Measurements from ENCODE around the gene CUL3. TPM values are rescaled to one million over a fixed set of nuclear protein-coding genes. Genes with fewer than 3 reads are reported as not detected.

CUL3 gene
- total and polyA plus RNA-seq, 2 of the 13 experiments (the other 11 are each of a cell fraction or from before 2014, with no cell fraction given): 33.2 to 62.3 TPM

DNA sequence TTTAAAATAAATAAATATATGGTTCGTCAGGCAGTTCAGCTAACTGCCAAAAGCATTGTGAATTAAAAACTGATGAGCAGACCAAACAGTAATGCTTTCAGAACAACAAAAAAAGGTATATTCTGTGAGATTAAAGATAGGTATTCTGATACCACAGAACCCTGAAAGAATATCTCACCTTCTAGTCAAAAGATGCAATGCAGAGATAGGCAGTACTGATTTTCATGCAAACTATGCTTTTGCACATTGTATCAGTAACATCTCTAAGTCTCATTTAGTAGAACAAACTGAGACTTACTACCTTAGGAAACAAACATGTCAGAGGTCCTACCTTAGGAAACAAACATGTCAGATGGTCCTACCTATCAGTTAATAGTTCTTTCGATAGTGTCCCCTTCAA lies 32.4 kb downstream of the CUL3 start:
- TF ChIP-seq, protein P1, sequence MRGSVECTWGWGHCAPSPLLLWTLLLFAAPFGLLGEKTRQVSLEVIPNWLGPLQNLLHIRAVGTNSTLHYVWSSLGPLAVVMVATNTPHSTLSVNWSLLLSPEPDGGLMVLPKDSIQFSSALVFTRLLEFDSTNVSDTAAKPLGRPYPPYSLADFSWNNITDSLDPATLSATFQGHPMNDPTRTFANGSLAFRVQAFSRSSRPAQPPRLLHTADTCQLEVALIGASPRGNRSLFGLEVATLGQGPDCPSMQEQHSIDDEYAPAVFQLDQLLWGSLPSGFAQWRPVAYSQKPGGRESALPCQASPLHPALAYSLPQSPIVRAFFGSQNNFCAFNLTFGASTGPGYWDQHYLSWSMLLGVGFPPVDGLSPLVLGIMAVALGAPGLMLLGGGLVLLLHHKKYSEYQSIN (CRISPR knock-in tag; IDR thresholded peaks at IDR 0.05; ENCODE audit: borderline replicate concordance): no peak
- TF ChIP-seq ASH2L (IDR thresholded peaks at IDR 0.05; ENCODE audit: insufficient read length, low read depth, low read length) (no peak), ZNF224 (CRISPR knock-in tag; IDR thresholded peaks at IDR 0.05) (no peak), FOXC1 (CRISPR knock-in tag; IDR thresholded peaks at IDR 0.05; ENCODE audit: borderline replicate concordance) (no peak), ZNF780A (CRISPR knock-in tag; IDR thresholded peaks at IDR 0.05) (no peak), KLF9 (CRISPR knock-in tag; IDR thresholded peaks at IDR 0.05; ENCODE audit: low read depth) (no peak), ZFP36L2 (CRISPR knock-in tag; IDR thresholded peaks at IDR 0.05) (no peak), MIXL1 (CRISPR knock-in tag; IDR thresholded peaks at IDR 0.05) (no peak), SMC3 (IDR thresholded peaks at IDR 0.05; ENCODE audit: low read length) (no peak), ZNF781 (CRISPR knock-in tag; IDR thresholded peaks at IDR 0.05; ENCODE audit: borderline replicate concordance, not compliant biosample characterization) (no peak), POLR2G (IDR thresholded peaks at IDR 0.05; ENCODE audit: low read depth, low read length) (no peak), ZNF768 (CRISPR knock-in tag; IDR thresholded peaks at IDR 0.05) (no peak), ONECUT2 (CRISPR knock-in tag; IDR thresholded peaks at IDR 0.05) (no peak), ZNF232 (CRISPR knock-in tag; IDR thresholded peaks at IDR 0.05; ENCODE audit: borderline replicate concordance) (no peak), YY1 (IDR thresholded peaks at IDR 0.05; ENCODE audit: insufficient read depth, insufficient replicate concordance, low read depth, low read length) (no peak), SNRNP70 (IDR thresholded peaks at IDR 0.05; ENCODE audit: low read depth, low read length) (no peak), ZNF556 (CRISPR knock-in tag; IDR thresholded peaks at IDR 0.05; ENCODE audit: borderline replicate concordance) (no peak), ZNF709 (CRISPR knock-in tag; IDR thresholded peaks at IDR 0.05) (no peak)
- TF ChIP-seq, protein P2, sequence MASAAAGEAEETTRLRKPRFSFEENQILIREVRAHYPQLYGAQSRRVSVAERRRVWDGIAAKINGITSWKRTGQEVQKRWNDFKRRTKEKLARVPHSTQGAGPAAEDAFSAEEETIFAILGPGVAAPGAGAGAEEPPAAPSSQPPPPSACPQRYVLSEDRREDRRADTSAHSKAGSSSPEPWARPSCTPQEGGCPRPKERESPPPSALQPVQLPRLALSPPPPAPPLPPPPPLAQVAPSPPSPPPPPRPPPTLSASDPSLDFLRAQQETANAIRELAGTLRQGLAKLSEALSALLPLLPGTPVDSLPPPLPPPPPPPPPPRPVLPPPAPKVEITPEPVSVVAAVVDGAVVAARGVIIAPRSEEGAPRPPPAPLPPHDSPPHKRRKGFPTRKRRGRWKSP (CRISPR knock-in tag; IDR thresholded peaks at IDR 0.05): no peak
- TF ChIP-seq, protein P3, sequence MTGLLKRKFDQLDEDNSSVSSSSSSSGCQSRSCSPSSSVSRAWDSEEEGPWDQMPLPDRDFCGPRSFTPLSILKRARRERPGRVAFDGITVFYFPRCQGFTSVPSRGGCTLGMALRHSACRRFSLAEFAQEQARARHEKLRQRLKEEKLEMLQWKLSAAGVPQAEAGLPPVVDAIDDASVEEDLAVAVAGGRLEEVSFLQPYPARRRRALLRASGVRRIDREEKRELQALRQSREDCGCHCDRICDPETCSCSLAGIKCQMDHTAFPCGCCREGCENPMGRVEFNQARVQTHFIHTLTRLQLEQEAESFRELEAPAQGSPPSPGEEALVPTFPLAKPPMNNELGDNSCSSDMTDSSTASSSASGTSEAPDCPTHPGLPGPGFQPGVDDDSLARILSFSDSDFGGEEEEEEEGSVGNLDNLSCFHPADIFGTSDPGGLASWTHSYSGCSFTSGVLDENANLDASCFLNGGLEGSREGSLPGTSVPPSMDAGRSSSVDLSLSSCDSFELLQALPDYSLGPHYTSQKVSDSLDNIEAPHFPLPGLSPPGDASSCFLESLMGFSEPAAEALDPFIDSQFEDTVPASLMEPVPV (CRISPR knock-in tag; IDR thresholded peaks at IDR 0.05): no peak
- no peak for ATAC-seq
- H3K9ac ChIP-seq (ENCODE audit: insufficient read depth, low read depth, low read length): no peak overlapping the region
- H3K9me3 ChIP-seq (ENCODE audit: low read length): no peaks in the 10 kb centered on the region
- H4K20me1 ChIP-seq (ENCODE audit: insufficient read depth, low read length): peaks cover 7% of the 10 kb centered on the region; the same call in 1 of the 2 replicates
- CTCF ChIA-PET (ENCODE audit: low intra/inter-chr PET ratio, low total read pairs): no interaction called here
- H3K4me1 ChIP-seq (ENCODE audit: insufficient read depth, low read length): no peaks in the 10 kb centered on the region
- H3K4me2 ChIP-seq (ENCODE audit: low read depth, low read length): no peak overlapping the region
- BruUV-seq (replicated peaks): no TSS peak
- H3K36me3 ChIP-seq (replicated peaks in 1 of 2; ENCODE audit: control insufficient read depth in 1 of 2, insufficient read depth in 2 of 2, low read length in 2 of 2): peaks cover 2 to 23% of the 10 kb centered on the region in 2 experiments; a peak in 3 of 5 replicates
- no peak overlapping the region for H3K4me3 ChIP-seq (replicated peaks in 1 of 3; ENCODE audit: insufficient read depth in 1 of 3, low read depth in 2 of 3, low read length in 3 of 3)
- in situ Hi-C loops (cut with HindIII; ENCODE audit: extremely low pct_ligation_motif_present, low pct_unique_long_range_greater_than_20kb): no loop called here
- no peak for FAIRE-seq
- peaks cover 81% of the 10 kb centered on the region for H3K79me2 ChIP-seq (ENCODE audit: insufficient read depth, low read length)
- no peak overlapping the region for H3K27ac ChIP-seq (ENCODE audit: extremely low read length, insufficient read depth, low read length)
- no peak for DNase-seq (ENCODE audit: low spot score)
- over 99% methylated on average over 2 of the region's 2 CpGs for WGBS (ENCODE audit: low lambda C conversion rate)
- no peak overlapping the region for H2AFZ ChIP-seq (ENCODE audit: low read length)
- intact Hi-C loops (cut with micrococcal nuclease; ENCODE audit: unreplicated experiment): no loop called here
- no peaks in the 10 kb centered on the region for H3K27me3 ChIP-seq (ENCODE audit: control insufficient read depth in 1 of 2, insufficient read depth in 2 of 2, low read length in 2 of 2)
- POLR2A ChIA-PET: no interaction called here
